ENCODE measurements around the gene DNAH14. TPM values are rescaled to one million over a fixed set of nuclear protein-coding genes. Genes with fewer than 3 reads are reported as not detected.
"Not testable (repeated sequence)": the region's sequence is repeated elsewhere in the genome, so short reads cannot be mapped to it uniquely, and the experiment has no call there.

DNAH14 gene
- total and polyA plus RNA-seq, 4 donors: 2.7 to 19.8 (median 9.6) TPM

GRCh38 chr1:225321784-225322183 lies 392.3 kb downstream of the DNAH14 start (continued):
- TF ChIP-seq FOXA1 (IDR thresholded peaks at IDR 0.05) (no peak), RXRA (IDR thresholded peaks at IDR 0.05) (no peak)

- no peak overlapping the region for H3K27ac ChIP-seq (ENCODE audit: low read depth in 1 of 2, low read length in 2 of 2)
- no peak for TF ChIP-seq ATF3 (IDR thresholded peaks at IDR 0.05)
- H3K9me3 ChIP-seq (ENCODE audit: control insufficient read depth in 4 of 4, low read length in 3 of 4): no peaks in the 10 kb centered on the region
- H3K4me3 ChIP-seq (ENCODE audit: low read depth in 1 of 3, low read length in 3 of 3): no peak overlapping the region
- no peak for DNase-seq (ENCODE audit: low spot score)
- no peaks in the 10 kb centered on the region for H3K36me3 ChIP-seq (ENCODE audit: control insufficient read depth in 4 of 4, insufficient read depth in 3 of 4, low read depth in 1 of 4, low read length in 3 of 4)
- no peaks in the 10 kb centered on the region for H3K27me3 ChIP-seq (ENCODE audit: control insufficient read depth in 4 of 4, insufficient read depth in 4 of 4, low read length in 3 of 4)
- H3K4me1 ChIP-seq (ENCODE audit: control insufficient read depth in 4 of 4, insufficient read depth in 4 of 4, low read length in 3 of 4): no peaks in the 10 kb centered on the region
- H3K9ac ChIP-seq (ENCODE audit: low read depth in 1 of 2, low read length in 2 of 2): no peak overlapping the region
These were observed 399.6 kb downstream of the DNAH14 start for GRCh38 chr1:225329041-225329440.

- H3K9ac ChIP-seq (ENCODE audit: low read depth in 1 of 2, low read length in 2 of 2); H3K27ac ChIP-seq (ENCODE audit: low read depth in 1 of 2, low read length in 2 of 2); H3K27me3 ChIP-seq (ENCODE audit: control insufficient read depth in 4 of 4, insufficient read depth in 4 of 4, low read length in 3 of 4); H3K36me3 ChIP-seq (ENCODE audit: control insufficient read depth in 4 of 4, insufficient read depth in 3 of 4, low read depth in 1 of 4, low read length in 3 of 4); H3K4me1 ChIP-seq (ENCODE audit: control insufficient read depth in 4 of 4, insufficient read depth in 4 of 4, low read length in 3 of 4); H3K4me3 ChIP-seq (ENCODE audit: low read depth in 1 of 3, low read length in 3 of 3); H3K9me3 ChIP-seq (ENCODE audit: control insufficient read depth in 4 of 4, low read length in 3 of 4); DNase-seq (ENCODE audit: low spot score): not testable (repeated sequence)
- 80% methylated on average over 1 of the region's 1 CpG for WGBS
These were observed 400.5 kb downstream of the DNAH14 start for GRCh38 chr1:225329996-225330395.

GRCh38 chr1:225332686-225333085 lies 403.2 kb downstream of the DNAH14 start:
- Histone ChIP-seq H3K9me3 (ENCODE audit: control insufficient read depth in 4 of 4, low read length in 3 of 4) (no peaks in the 10 kb centered on the region), H3K27me3 (ENCODE audit: control insufficient read depth in 4 of 4, insufficient read depth in 4 of 4, low read length in 3 of 4) (no peaks in the 10 kb centered on the region), H3K4me3 (ENCODE audit: low read depth in 1 of 3, low read length in 3 of 3) (no peak overlapping the region), H3K27ac (ENCODE audit: low read depth in 1 of 2, low read length in 2 of 2) (no peak overlapping the region), H3K9ac (ENCODE audit: low read depth in 1 of 2, low read length in 2 of 2) (no peak overlapping the region), H3K4me1 (ENCODE audit: control insufficient read depth in 4 of 4, insufficient read depth in 4 of 4, low read length in 3 of 4) (no peaks in the 10 kb centered on the region), H3K36me3 (ENCODE audit: control insufficient read depth in 4 of 4, insufficient read depth in 3 of 4, low read depth in 1 of 4, low read length in 3 of 4) (no peaks in the 10 kb centered on the region)
- TF ChIP-seq FOXA2 (IDR thresholded peaks at IDR 0.05) (no peak), TAF1 (conservative IDR thresholded peaks at IDR 0.05) (no peak), HNF4G (IDR thresholded peaks at IDR 0.05) (no peak)
- 97% methylated on average over 1 of the region's 1 CpG for WGBS
- DNase-seq (ENCODE audit: low spot score): no peak

GRCh38 chr1:225335098-225335778 lies 405.8 kb downstream of the DNAH14 start:
- 63% methylated on average over 18 of the region's 18 CpGs for WGBS
- not testable (repeated sequence) for DNase-seq (ENCODE audit: low spot score); H3K9me3 ChIP-seq (ENCODE audit: control insufficient read depth in 4 of 4, low read length in 3 of 4); H3K27ac ChIP-seq (ENCODE audit: low read depth in 1 of 2, low read length in 2 of 2); H3K4me1 ChIP-seq (ENCODE audit: control insufficient read depth in 4 of 4, insufficient read depth in 4 of 4, low read length in 3 of 4); H3K27me3 ChIP-seq (ENCODE audit: control insufficient read depth in 4 of 4, insufficient read depth in 4 of 4, low read length in 3 of 4); H3K9ac ChIP-seq (ENCODE audit: low read depth in 1 of 2, low read length in 2 of 2); H3K4me3 ChIP-seq (ENCODE audit: low read depth in 1 of 3, low read length in 3 of 3); H3K36me3 ChIP-seq (ENCODE audit: control insufficient read depth in 4 of 4, insufficient read depth in 3 of 4, low read depth in 1 of 4, low read length in 3 of 4)

- Histone ChIP-seq H3K9me3 (ENCODE audit: control insufficient read depth in 4 of 4, low read length in 3 of 4) (no peaks in the 10 kb centered on the region), H3K4me3 (ENCODE audit: low read depth in 1 of 3, low read length in 3 of 3) (no peak overlapping the region), H3K4me1 (ENCODE audit: control insufficient read depth in 4 of 4, insufficient read depth in 4 of 4, low read length in 3 of 4) (no peaks in the 10 kb centered on the region), H3K9ac (ENCODE audit: low read depth in 1 of 2, low read length in 2 of 2) (no peak overlapping the region), H3K27me3 (ENCODE audit: control insufficient read depth in 4 of 4, insufficient read depth in 4 of 4, low read length in 3 of 4) (no peaks in the 10 kb centered on the region), H3K36me3 (ENCODE audit: control insufficient read depth in 4 of 4, insufficient read depth in 3 of 4, low read depth in 1 of 4, low read length in 3 of 4) (no peaks in the 10 kb centered on the region), H3K27ac (ENCODE audit: low read depth in 1 of 2, low read length in 2 of 2) (no peak overlapping the region)
- WGBS: 91% methylated on average over 3 of the region's 3 CpGs
- DNase-seq (ENCODE audit: low spot score): no peak
- TF ChIP-seq SP1 (IDR thresholded peaks at IDR 0.05) (no peak), FOXA2 (IDR thresholded peaks at IDR 0.05) (no peak), JUND (IDR thresholded peaks at IDR 0.05) (no peak), EGR1 (IDR thresholded peaks at IDR 0.05; ENCODE audit: low read depth in 2 of 2) (no peak), HNF4G (IDR thresholded peaks at IDR 0.05) (no peak), MAX (IDR thresholded peaks at IDR 0.05) (no peak), RAD21 (IDR thresholded peaks at IDR 0.05) (no peak), GABPA (IDR thresholded peaks at IDR 0.05 in 1 of 2, conservative IDR thresholded peaks at IDR 0.05 in 1 of 2) (no peak), ZBTB33 (IDR thresholded peaks at IDR 0.05) (no peak), FOXA1 (IDR thresholded peaks at IDR 0.05) (no peak), NR2F2 (IDR thresholded peaks at IDR 0.05) (no peak), ATF3 (IDR thresholded peaks at IDR 0.05) (no peak)
These were observed 409.1 kb downstream of the DNAH14 start for GRCh38 chr1:225338545-225338944.
